Kidney tubule cell (primary cell): ENCODE results near the gene MYPN.

Source experiments
- DNase-seq: peaks from one replicate; pipeline ENCODE4 v3.0.0-alpha.2; 2018; ENCODE audit warnings: low spot score

The MYPN gene

GRCh38 chr10:68090586-68090985 is 18.7 kb upstream of the MYPN start:
- DNase-seq: no peak

GRCh38 chr10:68092512-68092911 is 16.8 kb upstream of the MYPN start:
- no peak for DNase-seq

GRCh38 chr10:68095153-68095552 is 14.1 kb upstream of the MYPN start:
- peak; percentile 74 for DNase-seq

- peak; percentile 85 for DNase-seq
These were observed 12.3 kb upstream of the MYPN start for GRCh38 chr10:68096913-68097516.

GRCh38 chr10:68099736-68100135 is 9.6 kb upstream of the MYPN start:
- DNase-seq: peak; percentile 18

- no peak for DNase-seq
These were observed 8.2 kb upstream of the MYPN start for GRCh38 chr10:68101066-68101465.

GRCh38 chr10:68103261-68103878 is 5.9 kb upstream of the MYPN start:
- DNase-seq: no peak

- DNase-seq: peak; percentile 32
These were observed 5.4 kb upstream of the MYPN start for GRCh38 chr10:68103901-68104300.

GRCh38 chr10:68105820-68106219 is 3.5 kb upstream of the MYPN start:
- DNase-seq: peak; percentile 25

- peak; percentile 79 for DNase-seq
These were observed 2.6 kb upstream of the MYPN start for GRCh38 chr10:68106656-68107055.

GRCh38 chr10:68107651-68108050 is 1.6 kb upstream of the MYPN start:
- DNase-seq: no peak

- DNase-seq: no peak
These were observed 1.2 kb upstream of the MYPN start for GRCh38 chr10:68108051-68108450.

GRCh38 chr10:68108653-68109052 is 635 bp upstream of the MYPN start:
- DNase-seq: no peak

- no peak for DNase-seq
These were observed 739 bp downstream of the MYPN start for GRCh38 chr10:68110027-68110426.

GRCh38 chr10:68111584-68111983 is 2.3 kb downstream of the MYPN start:
- no peak for DNase-seq

- DNase-seq: no peak
These were observed 3.5 kb downstream of the MYPN start for GRCh38 chr10:68112837-68113236.

GRCh38 chr10:68118657-68119056 is 9.4 kb downstream of the MYPN start:
- no peak for DNase-seq

- DNase-seq: no peak
These were observed 11.9 kb downstream of the MYPN start for GRCh38 chr10:68121020-68121743.

GRCh38 chr10:68121852-68122251 is 12.6 kb downstream of the MYPN start:
- no peak for DNase-seq

- DNase-seq: no peak
These were observed 15.4 kb downstream of the MYPN start for GRCh38 chr10:68124718-68125117.

GRCh38 chr10:68125772-68126171 is 16.5 kb downstream of the MYPN start:
- no peak for DNase-seq

- no peak for DNase-seq
These were observed 18.7 kb downstream of the MYPN start for GRCh38 chr10:68128015-68128414.

GRCh38 chr10:68132391-68132790 is 23.1 kb downstream of the MYPN start:
- DNase-seq: no peak

- no peak for DNase-seq
These were observed 24.2 kb downstream of the MYPN start for GRCh38 chr10:68133523-68133922.
